K562 (cell line): ENCODE data around the gene RRAS. TPM values are rescaled to one million over a fixed set of nuclear protein-coding genes. Genes with fewer than 3 reads are reported as not detected.

Experiments used
- CBX1 ChIP-seq: sonication (generic); IDR thresholded peaks from 2 replicates; pipeline ENCODE4 v1.6.1; 2016; ENCODE audit warnings: antibody characterized with exemption, low read depth, mild to moderate bottlenecking
- ELF4 ChIP-seq: fragments of 450-650 bp; formaldehyde crosslinking; IDR thresholded peaks from 2 replicates; pipeline ENCODE4 v1.4.0; 2022; ENCODE audit warnings: missing genetic modification characterization
- EP400 ChIP-seq: fragments of 450-650 bp; IDR thresholded peaks from 2 replicates; pipeline ENCODE4 v1.6.1; 2017; ENCODE audit warnings: antibody characterized with exemption, mild to moderate bottlenecking, moderate library complexity
- GATAD2A ChIP-seq: fragments of 450-650 bp; IDR thresholded peaks from 2 replicates; pipeline ENCODE4 v1.6.1; 2017
- ILK ChIP-seq: fragments of 450-650 bp; IDR thresholded peaks from 2 replicates; pipeline ENCODE4 v1.6.1; 2016; ENCODE audit warnings: missing genetic modification characterization, low read depth, mild to moderate bottlenecking, missing compliant biosample characterization, moderate library complexity, borderline replicate concordance
- KAT8 ChIP-seq: fragments of 450-650 bp; IDR thresholded peaks from 2 replicates; pipeline ENCODE4 v1.6.1; 2016; ENCODE audit warnings: low read depth, mild to moderate bottlenecking
- MLX ChIP-seq, 2 experiments: fragments of 450-650 bp in 1 of 2; sonication (generic) in 1 of 2; formaldehyde crosslinking; conservative IDR thresholded peaks; 2 replicates each; pipeline versions ENCODE4 v1.4.0 to v1.8.1; 2020 to 2022; ENCODE audit warnings: mild to moderate bottlenecking in 1 of 2, missing genetic modification reagents in 1 of 2
- MXI1 ChIP-seq: IDR thresholded peaks from 2 replicates; pipeline ENCODE4 v1.6.1; 2011; ENCODE audit warnings: low read depth, mild to moderate bottlenecking, improper control_type of control experiment, low read length
- NFIC ChIP-seq: fragments of 450-650 bp; IDR thresholded peaks from 2 replicates; pipeline ENCODE4 v1.6.1; 2017; ENCODE audit warnings: mild to moderate bottlenecking, inconsistent platforms
- POLR3A ChIP-seq: IDR thresholded peaks from 2 replicates; pipeline ENCODE4 v1.6.1; 2011; ENCODE audit warnings: borderline replicate concordance, mild to moderate bottlenecking, moderate library complexity; ENCODE audit not compliant: insufficient read length, insufficient read depth; ENCODE audit errors: extremely low read depth
- SIX5 ChIP-seq, 2 experiments: IDR thresholded peaks; 2 replicates each; pipeline ENCODE4 v1.6.1; 2011; ENCODE audit warnings: low read length in 2 of 2, borderline replicate concordance in 1 of 2, low read depth in 1 of 2, mild to moderate bottlenecking in 1 of 2, moderate library complexity in 1 of 2; ENCODE audit not compliant: insufficient read depth in 1 of 2
- TAF1 ChIP-seq: IDR thresholded peaks from 2 replicates; pipeline ENCODE4 v1.6.1; 2011; ENCODE audit warnings: mild to moderate bottlenecking, low read length, moderate library complexity; ENCODE audit not compliant: insufficient read depth, control insufficient read depth, severe bottlenecking; ENCODE audit errors: extremely low read depth
- TOE1 ChIP-seq, 2 experiments: fragments of 450-650 bp in 1 of 2; sonication (generic) in 1 of 2; formaldehyde crosslinking in 1 of 2; IDR thresholded peaks; 2 replicates each; pipeline versions ENCODE4 v1.7.1 to v1.8.0; 2016 to 2022; ENCODE audit warnings: borderline replicate concordance in 2 of 2, mild to moderate bottlenecking in 2 of 2, antibody characterized with exemption in 1 of 2, inconsistent platforms in 1 of 2, low read depth in 1 of 2, missing genetic modification reagents in 1 of 2, moderate library complexity in 1 of 2
- ZNF23 ChIP-seq: fragments of 250-450 bp; sonication (Bioruptor Pico); IDR thresholded peaks from 2 replicates; pipeline ENCODE4 v1.4.0; 2020; ENCODE audit warnings: mild to moderate bottlenecking
- ZNF263 ChIP-seq: sonication (generic); formaldehyde crosslinking; IDR thresholded peaks from 2 replicates; pipeline ENCODE4 v1.8.0; 2022; ENCODE audit warnings: mild to moderate bottlenecking, missing genetic modification reagents, borderline replicate concordance
- ZNF76 ChIP-seq: fragments of 250-450 bp; sonication (Bioruptor Pico); IDR thresholded peaks from 2 replicates; pipeline ENCODE4 v1.4.0; 2020; ENCODE audit warnings: mild to moderate bottlenecking, moderate library complexity, borderline replicate concordance
- ZZZ3 ChIP-seq: fragments of 450-650 bp; IDR thresholded peaks from 2 replicates; pipeline ENCODE4 v1.6.1; 2016; ENCODE audit warnings: antibody characterized with exemption, mild to moderate bottlenecking, moderate library complexity
- polyA plus RNA-seq, 8 experiments: library from polyadenylated mRNA; depleted of rRNA in 4 of 8; stranded (reverse) in 5 of 8; unstranded in 3 of 8; fragments of >200 nt; fragmentation: Nextera tagmentation in 2 of 8; fragmentation: Illumina TruSeq in 1 of 8; extraction: Ambion mirVana in 2 of 8; extraction: Trizol in 1 of 8; gene quantifications; 2 replicates each; pipeline versions ENCODE4 v1.2.1 to v1.2.3, GENCODE V29; 2011 to 2014; ENCODE audit warnings: inconsistent platforms in 1 of 8, missing spikeins in 1 of 8
- total RNA-seq, 7 experiments: library from RNA; depleted of rRNA in 6 of 7; stranded (reverse); fragments of >200 nt in 6 of 7; fragmentation: Illumina TruSeq in 2 of 7; extraction: Trizol in 2 of 7; gene quantifications; 2 replicates each; pipeline versions ENCODE4 v1.2.1 to v1.2.3, GENCODE V29; 2011 to 2021; ENCODE audit warnings: low replicate concordance in 1 of 7
- TF ChIP-seq, protein P1 (sequence below): fragments of 450-650 bp; IDR thresholded peaks from 2 replicates; pipeline ENCODE4 v1.6.1; 2014; ENCODE audit warnings: low read depth, mild to moderate bottlenecking, moderate library complexity, borderline replicate concordance
- TF ChIP-seq, protein P2 (sequence below): fragments of 250-450 bp; sonication (Bioruptor Pico); IDR thresholded peaks from 2 replicates; pipeline ENCODE4 v1.5.0; 2021; ENCODE audit warnings: mild to moderate bottlenecking, moderate library complexity

Gene RRAS
- total and polyA plus RNA-seq, 9 of the 15 experiments (the other 6 are each of a cell fraction or from before 2014, with no cell fraction given): 0.70 to 17.3 (median 8.2) TPM

GRCh38 chr19:49640113-49640898 lies at the start of gene RRAS (continued):
- TF ChIP-seq, protein P1, sequence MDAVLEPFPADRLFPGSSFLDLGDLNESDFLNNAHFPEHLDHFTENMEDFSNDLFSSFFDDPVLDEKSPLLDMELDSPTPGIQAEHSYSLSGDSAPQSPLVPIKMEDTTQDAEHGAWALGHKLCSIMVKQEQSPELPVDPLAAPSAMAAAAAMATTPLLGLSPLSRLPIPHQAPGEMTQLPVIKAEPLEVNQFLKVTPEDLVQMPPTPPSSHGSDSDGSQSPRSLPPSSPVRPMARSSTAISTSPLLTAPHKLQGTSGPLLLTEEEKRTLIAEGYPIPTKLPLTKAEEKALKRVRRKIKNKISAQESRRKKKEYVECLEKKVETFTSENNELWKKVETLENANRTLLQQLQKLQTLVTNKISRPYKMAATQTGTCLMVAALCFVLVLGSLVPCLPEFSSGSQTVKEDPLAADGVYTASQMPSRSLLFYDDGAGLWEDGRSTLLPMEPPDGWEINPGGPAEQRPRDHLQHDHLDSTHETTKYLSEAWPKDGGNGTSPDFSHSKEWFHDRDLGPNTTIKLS: no peak; the same call in 1 of the 2 replicates
- TF ChIP-seq TOE1 (IDR thresholded peaks at IDR 0.05; ENCODE audit: borderline replicate concordance) (peak; percentile 63; the same call in 1 of the 2 replicates), TOE1 (CRISPR knock-in tag; IDR thresholded peaks at IDR 0.05; ENCODE audit: borderline replicate concordance, low read depth) (no peak), SIX5 (IDR thresholded peaks at IDR 0.05; ENCODE audit: borderline replicate concordance in 1 of 2, insufficient read depth in 1 of 2, low read depth in 1 of 2, low read length in 2 of 2) (no peak), ZNF23 (CRISPR knock-in tag) (no peak), ELF4 (CRISPR knock-in tag) (peak; percentile 75; the same call in 1 of the 2 replicates), EP400 (peak; percentile 74), NFIC (peak; percentile 92), POLR3A (no peak), ILK (no peak), TAF1 (peak; percentile 81), KAT8 (no peak), ZNF263 (no peak; the same call in 1 of the 2 replicates), MLX (CRISPR knock-in tag; conservative IDR thresholded peaks at IDR 0.05) (no peak), MXI1 (no peak), ZNF76 (CRISPR knock-in tag) (no peak), GATAD2A (peak; percentile 70), ZZZ3 (no peak), CBX1 (no peak)
- TF ChIP-seq, protein P2, sequence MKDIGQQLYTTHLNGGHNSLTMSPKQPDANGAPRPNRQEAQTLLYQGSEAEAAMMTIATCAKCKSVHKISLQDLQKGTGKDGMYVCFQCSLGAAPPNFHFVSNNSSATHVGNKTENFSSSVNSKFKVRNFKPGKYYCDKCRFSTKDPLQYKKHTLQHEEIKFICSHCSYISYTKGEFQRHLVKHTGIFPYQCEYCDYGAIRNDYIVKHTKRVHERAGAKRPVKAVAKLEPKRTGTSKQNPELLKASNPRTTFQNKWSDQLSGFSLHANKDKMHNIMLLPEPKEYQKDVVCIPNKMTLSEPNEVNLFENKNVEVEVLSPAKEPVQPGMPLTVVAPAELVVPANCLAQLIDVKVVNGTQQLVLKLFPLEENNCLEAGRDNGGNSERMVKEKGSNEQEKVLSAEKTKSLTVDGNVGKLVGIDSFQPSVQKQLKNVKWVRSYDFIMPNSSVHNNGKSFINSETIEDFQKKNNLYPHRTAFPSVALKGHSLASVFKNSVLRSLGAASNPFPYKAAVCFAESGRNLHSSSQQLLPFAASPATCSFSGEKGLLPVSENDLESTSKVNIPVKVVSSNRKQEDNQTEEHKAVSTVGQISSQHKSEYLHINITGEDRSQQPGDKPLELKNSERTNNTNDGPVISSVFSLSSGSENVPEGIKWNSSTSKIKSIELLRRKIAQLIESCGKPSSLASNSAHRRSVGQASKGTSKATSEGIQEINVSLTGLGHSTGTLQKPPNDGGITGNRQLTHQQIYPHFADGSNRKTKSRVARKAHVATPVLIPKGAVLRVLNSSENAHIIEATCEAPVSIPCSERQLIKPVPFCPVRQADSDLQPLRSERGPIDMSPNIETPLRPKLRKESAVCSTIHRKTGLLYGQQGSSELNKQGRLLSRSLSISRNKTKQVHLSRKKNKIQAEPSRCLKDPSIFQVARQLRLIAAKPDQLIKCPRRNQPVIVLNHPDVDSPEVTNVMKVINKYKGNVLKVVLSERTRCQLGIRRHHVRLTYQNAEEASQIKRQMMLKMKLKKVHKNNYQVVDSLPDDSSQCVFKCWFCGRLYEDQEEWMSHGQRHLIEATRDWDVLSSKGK (CRISPR knock-in tag): no peak
